ENCODE results near the gene CAPN1. TPM values are rescaled to one million over a fixed set of nuclear protein-coding genes. Genes with fewer than 3 reads are reported as not detected.

CAPN1 gene
- total RNA-seq: 154 and 155 TPM in 2 replicates
- long read RNA-seq, partial matches to known transcripts: 16 of 115 reads
- long read RNA-seq, other reads (novel, unspliced or antisense): 99 of 115 reads

- peak within 1 kb of the TSS; percentile 80 for H3K27ac Mint-ChIP-seq (ENCODE audit: unreplicated experiment)
- peak within 1 kb of the TSS; percentile 83 for H3K4me3 Mint-ChIP-seq (ENCODE audit: unreplicated experiment)
- DNase-seq (ENCODE audit: extremely low spot score, unreplicated experiment): no peak
- H3K4me1 Mint-ChIP-seq (ENCODE audit: unreplicated experiment): peaks cover 13% of the 10 kb centered on the region
- TF ChIP-seq CTCF (IDR thresholded peaks at IDR 0.05): no peak
- no peaks in the 10 kb centered on the region for H3K27me3 Mint-ChIP-seq (ENCODE audit: unreplicated experiment)
- no peaks in the 10 kb centered on the region for H3K9me3 Mint-ChIP-seq (ENCODE audit: unreplicated experiment)
- peaks cover 5% of the 10 kb centered on the region for H3K36me3 Mint-ChIP-seq (ENCODE audit: unreplicated experiment)
These were observed at the start of gene CAPN1 for GRCh38 chr11:65181569-65182257. Gene CAPN1, plus strand, starts transcription at chr11:65181928. Its CDS starts 774 bp downstream, at chr11:65182702.

- H3K4me1 Mint-ChIP-seq (ENCODE audit: unreplicated experiment): peaks cover 24% of the 10 kb centered on the region
- peaks cover 5% of the 10 kb centered on the region for H3K36me3 Mint-ChIP-seq (ENCODE audit: unreplicated experiment)
- no peaks in the 10 kb centered on the region for H3K9me3 Mint-ChIP-seq (ENCODE audit: unreplicated experiment)
- no peak for TF ChIP-seq CTCF (IDR thresholded peaks at IDR 0.05)
- no peaks in the 10 kb centered on the region for H3K27me3 Mint-ChIP-seq (ENCODE audit: unreplicated experiment)
- H3K27ac Mint-ChIP-seq (ENCODE audit: unreplicated experiment): peak overlapping the region; percentile 100
- DNase-seq (ENCODE audit: extremely low spot score, unreplicated experiment): no peak
- H3K4me3 Mint-ChIP-seq (ENCODE audit: unreplicated experiment): peak overlapping the region; percentile 97
These were observed 49.3 kb upstream of the CAPN1 start for GRCh38 chr11:65132238-65132987.

GRCh38 chr11:65132988-65133700, 48.6 kb upstream of the CAPN1 start:
- Mint-ChIP-seq H3K4me1 (ENCODE audit: unreplicated experiment) (peaks cover 24% of the 10 kb centered on the region), H3K9me3 (ENCODE audit: unreplicated experiment) (no peaks in the 10 kb centered on the region), H3K27ac (ENCODE audit: unreplicated experiment) (peak overlapping the region; percentile 100), H3K36me3 (ENCODE audit: unreplicated experiment) (peaks cover 5% of the 10 kb centered on the region), H3K27me3 (ENCODE audit: unreplicated experiment) (no peaks in the 10 kb centered on the region), H3K4me3 (ENCODE audit: unreplicated experiment) (peak overlapping the region; percentile 97)
- TF ChIP-seq CTCF (IDR thresholded peaks at IDR 0.05): no peak
- DNase-seq (ENCODE audit: extremely low spot score, unreplicated experiment): no peak

- no peak for TF ChIP-seq CTCF (IDR thresholded peaks at IDR 0.05)
- Mint-ChIP-seq H3K4me3 (ENCODE audit: unreplicated experiment) (peak overlapping the region; percentile 97), H3K27me3 (ENCODE audit: unreplicated experiment) (peaks cover 2% of the 10 kb centered on the region), H3K4me1 (ENCODE audit: unreplicated experiment) (peaks cover 24% of the 10 kb centered on the region), H3K9me3 (ENCODE audit: unreplicated experiment) (no peaks in the 10 kb centered on the region), H3K27ac (ENCODE audit: unreplicated experiment) (peak overlapping the region; percentile 100), H3K36me3 (ENCODE audit: unreplicated experiment) (peaks cover 5% of the 10 kb centered on the region)
- no peak for DNase-seq (ENCODE audit: extremely low spot score, unreplicated experiment)
These were observed 48.0 kb upstream of the CAPN1 start for GRCh38 chr11:65133724-65134123.
